PFSK-1 (cell line): Measurements from ENCODE around the gene KRTAP4-6.

Source experiments
- FOXP2 ChIP-seq: optimal IDR thresholded peaks from 2 replicates; pipeline ENCODE3; 2011; ENCODE audit warnings: borderline replicate concordance, control low read depth, inconsistent platforms; ENCODE audit not compliant: insufficient read depth; ENCODE audit errors: extremely low read length, extremely low read depth
- POLR2AphosphoS5 ChIP-seq: IDR thresholded peaks from 2 replicates; pipeline ENCODE4 v1.6.1; 2012; ENCODE audit warnings: low read depth, mild to moderate bottlenecking, control low read depth, low read length, moderate library complexity
- REST ChIP-seq, 2 experiments: IDR thresholded peaks; 2 replicates each; pipeline versions ENCODE4 v1.6.1 to v1.8.0; 2011 to 2012; ENCODE audit warnings: low read depth in 2 of 2, low read length in 2 of 2, control low read depth in 1 of 2, inconsistent platforms in 1 of 2, mild to moderate bottlenecking in 1 of 2, moderate library complexity in 1 of 2; ENCODE audit not compliant: insufficient read depth in 1 of 2
- SIN3A ChIP-seq: IDR thresholded peaks from 2 replicates; pipeline ENCODE4 v1.6.1; 2012; ENCODE audit warnings: mild to moderate bottlenecking, low read length, moderate library complexity, borderline replicate concordance; ENCODE audit not compliant: insufficient read depth
- TAF1 ChIP-seq: IDR thresholded peaks from 2 replicates; pipeline ENCODE4 v1.6.1; 2012; ENCODE audit warnings: low read length, control low read depth, borderline replicate concordance; ENCODE audit not compliant: insufficient read depth

GRCh38 chr17:41098481-41098880 is 41.9 kb downstream of the KRTAP4-6 start:
- no peak for TF ChIP-seq TAF1
- TF ChIP-seq FOXP2 = no peak
- TF ChIP-seq REST (IDR thresholded peaks at IDR 0.05; ENCODE audit: insufficient read depth in 1 of 2, low read depth in 2 of 2, low read length in 2 of 2) = no peak
- no peak for TF ChIP-seq SIN3A
- no peak for TF ChIP-seq POLR2AphosphoS5
